Naive thymus-derived CD4-positive, alpha-beta T cell (primary cell): Measurements from ENCODE around the gene LMAN2L. TPM values are rescaled to one million over a fixed set of nuclear protein-coding genes. Genes with fewer than 3 reads are reported as not detected.
A peak's percentile ranks its signal among the peaks of the same experiment; 100 is the strongest.

Experiments used
- ATAC-seq: fragments of 150-1000 bp; cut with Tn5 transposase; 2 replicates; pipeline ENCODE4 v1.10.0; 2021; ENCODE audit warnings: mild to moderate bottlenecking, moderate library complexity
- CTCF ChIA-PET: fragments of 350-600 bp; sonication (Branson Sonifier 250); formaldehyde crosslinking; loops from one replicate; lab custom pipeline; 2021; ENCODE audit warnings: antibody characterized with exemption; lab: Charles Lee
- POLR2A ChIA-PET: fragments of 350-600 bp; sonication (Branson Sonifier 250); formaldehyde crosslinking; loops from one replicate; lab custom pipeline; 2021; ENCODE audit warnings: antibody characterized with exemption, inconsistent platforms; lab: Charles Lee
- DNase-seq, 9 donors: peaks; one replicate each; pipeline versions ENCODE4 v3.0.0 to v3.0.0-alpha.2; 2020 to 2022; ENCODE audit warnings: mixed read lengths in 1 of 9
- H3K27ac ChIP-seq: one replicate; pipeline ENCODE4 v1.7.0; 2013; ENCODE audit warnings: mild to moderate bottlenecking, low read depth, low read length, moderate library complexity
- H3K27me3 ChIP-seq, 2 donors: one replicate each; pipeline ENCODE4 v1.7.0; 2013; ENCODE audit warnings: low read length in 2 of 2, mild to moderate bottlenecking in 2 of 2, moderate library complexity in 2 of 2; ENCODE audit not compliant: control insufficient read depth in 2 of 2, insufficient read depth in 2 of 2
- H3K36me3 ChIP-seq, 3 experiments: 1 replicate in 2 of 3; 2 replicates in 1 of 3; pipeline ENCODE4 v1.7.0; 2013; ENCODE audit warnings: low read length in 3 of 3, mild to moderate bottlenecking in 3 of 3, moderate library complexity in 1 of 3; ENCODE audit not compliant: insufficient read depth in 3 of 3, control insufficient read depth in 2 of 3
- H3K4me1 ChIP-seq, 2 donors: one replicate each; pipeline ENCODE4 v1.7.0; 2013; ENCODE audit warnings: low read length in 2 of 2, mild to moderate bottlenecking in 2 of 2, moderate library complexity in 1 of 2; ENCODE audit not compliant: control insufficient read depth in 2 of 2, insufficient read depth in 2 of 2
- H3K4me3 ChIP-seq: 2 replicates; pipeline ENCODE4 v1.7.0; 2013; ENCODE audit warnings: mild to moderate bottlenecking, low read length
- H3K9me3 ChIP-seq, 3 experiments: 1 replicate in 2 of 3; 2 replicates in 1 of 3; pipeline ENCODE4 v1.7.0; 2013; ENCODE audit warnings: low read length in 3 of 3; ENCODE audit not compliant: control insufficient read depth in 2 of 3
- H3K27ac Mint-ChIP-seq, 9 donors: one replicate each; pipeline ENCODE4 v1.8.0; 2020 to 2022; ENCODE audit warnings: mixed read lengths in 9 of 9, mild to moderate bottlenecking in 8 of 9, moderate library complexity in 5 of 9, inconsistent platforms in 2 of 9
- H3K27me3 Mint-ChIP-seq, 5 donors: one replicate each; pipeline ENCODE4 v1.8.0; 2021 to 2022; ENCODE audit warnings: mixed read lengths in 5 of 5, mild to moderate bottlenecking in 1 of 5
- H3K36me3 Mint-ChIP-seq, 5 donors: one replicate each; pipeline ENCODE4 v1.8.0; 2020 to 2022; ENCODE audit warnings: mixed read lengths in 5 of 5, mild to moderate bottlenecking in 3 of 5, inconsistent platforms in 1 of 5
- H3K4me1 Mint-ChIP-seq, 7 donors: one replicate each; pipeline ENCODE4 v1.8.0; 2020 to 2022; ENCODE audit warnings: mixed read lengths in 7 of 7, mild to moderate bottlenecking in 3 of 7, inconsistent platforms in 1 of 7
- H3K4me3 Mint-ChIP-seq, 10 donors: one replicate each; pipeline ENCODE4 v1.8.0; 2020 to 2022; ENCODE audit warnings: mild to moderate bottlenecking in 10 of 10, mixed read lengths in 10 of 10, moderate library complexity in 6 of 10, inconsistent platforms in 2 of 10
- H3K9me3 Mint-ChIP-seq, 11 donors: one replicate each; pipeline ENCODE4 v1.8.0; 2020 to 2022; ENCODE audit warnings: mixed read lengths in 11 of 11, mild to moderate bottlenecking in 4 of 11, inconsistent platforms in 1 of 11, moderate library complexity in 1 of 11
- intact Hi-C, 2 donors: fragments of 100-400 bp; cut with micrococcal nuclease; formaldehyde crosslinking; loops; one replicate each; pipeline ENCODE4 v1.15.1; 2023
- polyA plus RNA-seq, 2 donors: library from polyadenylated mRNA; unstranded; fragments of 300-500 nt; fragmentation: Illumina TruSeq; gene quantifications; one replicate each; pipeline ENCODE4 v1.2.3, GENCODE V29; 2021
- total RNA-seq, 6 experiments: library from RNA in 5 of 6; stranded (reverse) in 5 of 6; gene quantifications; 1 replicate in 5 of 6; 2 replicates in 1 of 6; pipeline ENCODE4 v1.2.3 and lab custom pipeline; 2021 to 2026

The LMAN2L gene
- total and polyA plus RNA-seq, 7 experiments from 2014 or later: 5.0 to 28.4 (median 10.2) TPM

GRCh38 chr2:96665083-96665569 is 74.7 kb downstream of the LMAN2L start:
- ATAC-seq (peak; percentile 79), DNase-seq (no peak)
- H3K4me3 Mint-ChIP-seq: no peak overlapping the region
- Histone ChIP-seq H3K27me3 (no peaks in the 10 kb centered on the region), H3K4me1 (no peaks in the 10 kb centered on the region), H3K36me3 (no peaks in the 10 kb centered on the region), H3K27ac (no peak overlapping the region), H3K9me3 (no peaks in the 10 kb centered on the region), H3K4me3 (no peak overlapping the region)
- ChIA-PET POLR2A (no interaction called here), CTCF (interaction anchor here (0.6 kb wide), 1 partner anchor 354 kb away, joined by 5 read pairs; no protein-coding TSS in a partner anchor)
- no peaks in the 10 kb centered on the region for H3K36me3 Mint-ChIP-seq
- peaks cover 0 to 3% (median 0%) of the 10 kb centered on the region in 11 donors for H3K9me3 Mint-ChIP-seq
- peaks cover 0 to 8% (median 5%) of the 10 kb centered on the region in 5 donors for H3K27me3 Mint-ChIP-seq
- no peaks in the 10 kb centered on the region for H3K4me1 Mint-ChIP-seq
- intact Hi-C loops: no loop called here
- H3K27ac Mint-ChIP-seq: peak overlapping the region in 1 of 9 donors; percentile 31

- Mint-ChIP-seq H3K9me3 (peaks cover 0 to 3% (median 0%) of the 10 kb centered on the region in 11 donors), H3K4me3 (no peak overlapping the region), H3K4me1 (no peaks in the 10 kb centered on the region), H3K36me3 (no peaks in the 10 kb centered on the region), H3K27ac (no peak overlapping the region), H3K27me3 (peaks cover 0 to 8% (median 5%) of the 10 kb centered on the region in 5 donors)
- DNase-seq: no peak
- Histone ChIP-seq H3K27me3 (no peaks in the 10 kb centered on the region), H3K9me3 (no peaks in the 10 kb centered on the region), H3K36me3 (no peaks in the 10 kb centered on the region), H3K4me1 (no peaks in the 10 kb centered on the region), H3K27ac (no peak overlapping the region), H3K4me3 (no peak overlapping the region)
- POLR2A ChIA-PET: no interaction called here
- CTCF ChIA-PET: no interaction called here
- intact Hi-C loops: no loop called here
- no peak for ATAC-seq
Observed at GRCh38 chr2:96664366-96664925, 75.4 kb downstream of the LMAN2L start.

DNA sequence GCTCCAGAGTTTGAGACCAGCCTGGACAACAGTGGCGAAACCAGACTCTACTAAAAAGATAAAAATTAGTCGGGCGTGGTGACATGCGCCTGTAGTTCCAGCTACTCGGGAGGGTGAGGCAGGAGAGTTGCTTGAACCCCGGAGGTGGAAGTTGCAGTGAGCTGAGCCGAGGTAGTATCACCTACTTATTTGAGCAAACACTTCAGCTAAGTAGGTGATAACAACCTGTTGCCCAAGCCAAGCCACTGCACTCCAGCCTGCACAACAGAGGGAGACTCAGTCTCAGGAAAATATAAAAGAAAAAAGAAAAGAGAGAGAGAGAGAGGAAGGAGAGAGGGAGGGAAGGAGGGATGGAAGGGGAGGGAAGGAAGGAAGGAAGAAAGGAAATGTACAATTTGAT is 76.0 kb downstream of the LMAN2L start:
- Mint-ChIP-seq H3K27ac (no peak overlapping the region), H3K36me3 (no peaks in the 10 kb centered on the region), H3K27me3 (peaks cover 0 to 8% (median 5%) of the 10 kb centered on the region in 5 donors), H3K4me3 (no peak overlapping the region), H3K4me1 (peaks cover 0 to 2% (median 0%) of the 10 kb centered on the region in 7 donors), H3K9me3 (peaks cover 0 to 3% (median 0%) of the 10 kb centered on the region in 11 donors)
- Histone ChIP-seq H3K27me3 (no peaks in the 10 kb centered on the region), H3K36me3 (no peaks in the 10 kb centered on the region), H3K4me3 (no peak overlapping the region), H3K9me3 (no peaks in the 10 kb centered on the region), H3K4me1 (no peaks in the 10 kb centered on the region), H3K27ac (no peak overlapping the region)
- intact Hi-C loops: no loop called here
- DNase-seq: no peak
- ChIA-PET CTCF (no interaction called here), POLR2A (no interaction called here)
- no peak for ATAC-seq

GRCh38 chr2:96663177-96663576 is 76.7 kb downstream of the LMAN2L start:
- H3K27me3 Mint-ChIP-seq: peaks cover 0 to 11% (median 5%) of the 10 kb centered on the region in 5 donors
- ATAC-seq (no peak), DNase-seq (no peak)
- H3K27ac Mint-ChIP-seq: peak overlapping the region in 2 of 9 donors; percentile 51 to 55
- CTCF ChIA-PET: no interaction called here
- peaks cover 0 to 2% (median 0%) of the 10 kb centered on the region in 7 donors for H3K4me1 Mint-ChIP-seq
- peaks cover 0 to 3% (median 0%) of the 10 kb centered on the region in 11 donors for H3K9me3 Mint-ChIP-seq
- no peaks in the 10 kb centered on the region for H3K9me3 ChIP-seq
- no peak overlapping the region for H3K27ac ChIP-seq
- no peaks in the 10 kb centered on the region for H3K36me3 Mint-ChIP-seq
- H3K27me3 ChIP-seq: no peaks in the 10 kb centered on the region
- H3K4me3 Mint-ChIP-seq: no peak overlapping the region
- H3K4me1 ChIP-seq: no peaks in the 10 kb centered on the region
- intact Hi-C loops: no loop called here
- H3K4me3 ChIP-seq: no peak overlapping the region
- POLR2A ChIA-PET: no interaction called here
- H3K36me3 ChIP-seq: no peaks in the 10 kb centered on the region

DNA sequence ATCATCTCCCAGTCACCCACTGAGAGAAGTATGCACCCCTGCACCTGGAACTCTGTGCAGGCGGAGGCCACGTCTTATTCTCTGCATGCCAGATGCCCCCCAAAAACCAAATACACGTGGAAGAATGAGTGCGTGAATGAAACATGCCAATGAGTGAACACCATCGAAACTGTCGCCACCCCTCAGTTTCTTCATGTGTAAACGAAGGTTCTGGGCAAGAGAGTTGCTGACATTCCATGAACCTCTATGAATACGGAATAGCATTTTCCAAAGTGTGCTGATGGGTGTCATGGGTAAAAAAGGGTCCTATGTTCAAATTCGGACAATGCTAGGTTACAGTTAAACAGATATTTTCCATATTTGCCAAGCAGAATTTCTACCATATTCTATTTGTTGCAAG is 77.5 kb downstream of the LMAN2L start:
- Histone ChIP-seq H3K27me3 (no peaks in the 10 kb centered on the region), H3K9me3 (no peaks in the 10 kb centered on the region), H3K36me3 (no peaks in the 10 kb centered on the region), H3K4me3 (no peak overlapping the region), H3K4me1 (no peaks in the 10 kb centered on the region), H3K27ac (no peak overlapping the region)
- intact Hi-C loops: no loop called here
- H3K27ac Mint-ChIP-seq: no peak overlapping the region
- H3K4me1 Mint-ChIP-seq: peaks cover 0 to 2% (median 0%) of the 10 kb centered on the region in 7 donors
- ChIA-PET CTCF (no interaction called here), POLR2A (no interaction called here)
- peaks cover 0 to 14% (median 5%) of the 10 kb centered on the region in 5 donors for H3K27me3 Mint-ChIP-seq
- no peaks in the 10 kb centered on the region for H3K36me3 Mint-ChIP-seq
- H3K9me3 Mint-ChIP-seq: peaks cover 0 to 3% (median 0%) of the 10 kb centered on the region in 11 donors
- no peak overlapping the region for H3K4me3 Mint-ChIP-seq
- DNase-seq (no peak), ATAC-seq (no peak)

GRCh38 chr2:96661324-96661723 is 78.5 kb downstream of the LMAN2L start:
- CTCF ChIA-PET: no interaction called here
- ATAC-seq (no peak), DNase-seq (no peak)
- intact Hi-C loops: no loop called here
- Histone ChIP-seq H3K27ac (no peak overlapping the region), H3K4me1 (no peaks in the 10 kb centered on the region), H3K27me3 (no peaks in the 10 kb centered on the region), H3K4me3 (no peak overlapping the region), H3K9me3 (no peaks in the 10 kb centered on the region), H3K36me3 (no peaks in the 10 kb centered on the region)
- Mint-ChIP-seq H3K9me3 (peaks cover 0 to 3% (median 0%) of the 10 kb centered on the region in 11 donors), H3K27me3 (peaks cover 0 to 14% (median 5%) of the 10 kb centered on the region in 5 donors), H3K4me1 (peaks cover 0 to 2% (median 0%) of the 10 kb centered on the region in 7 donors), H3K4me3 (no peak overlapping the region), H3K27ac (no peak overlapping the region), H3K36me3 (no peaks in the 10 kb centered on the region)
- POLR2A ChIA-PET: no interaction called here

DNA sequence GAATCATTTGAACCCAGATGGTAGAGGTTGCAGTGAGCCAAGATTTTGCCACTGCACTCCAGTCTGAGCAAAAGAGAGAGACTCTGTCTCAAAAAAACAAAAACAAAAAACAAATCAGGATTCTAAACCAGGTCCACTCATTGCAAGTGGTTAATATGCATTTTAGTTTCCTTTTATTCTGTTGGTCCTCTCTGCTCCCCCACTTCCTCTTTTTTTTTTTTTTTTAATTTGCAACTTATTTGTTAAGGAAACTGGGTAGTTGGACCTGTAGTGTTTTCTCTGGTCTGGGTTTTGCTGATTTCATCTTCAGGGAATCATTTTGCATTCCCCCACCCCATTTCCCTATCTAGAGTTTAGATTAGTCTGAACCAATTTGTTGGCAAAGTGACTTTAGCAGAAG is 83.3 kb downstream of the LMAN2L start:
- H3K9me3 ChIP-seq: no peaks in the 10 kb centered on the region
- intact Hi-C loops: no loop called here
- no peak overlapping the region for H3K27ac ChIP-seq
- H3K27me3 Mint-ChIP-seq: peaks cover 0 to 9% (median 0%) of the 10 kb centered on the region in 5 donors
- CTCF ChIA-PET: no interaction called here
- no peak overlapping the region for H3K4me3 Mint-ChIP-seq
- no peak overlapping the region for H3K4me3 ChIP-seq
- H3K36me3 ChIP-seq: no peaks in the 10 kb centered on the region
- H3K27me3 ChIP-seq: no peaks in the 10 kb centered on the region
- no peak overlapping the region for H3K27ac Mint-ChIP-seq
- peaks cover 0 to 2% (median 0%) of the 10 kb centered on the region in 7 donors for H3K4me1 Mint-ChIP-seq
- POLR2A ChIA-PET: no interaction called here
- ATAC-seq (no peak), DNase-seq (no peak)
- H3K9me3 Mint-ChIP-seq: no peaks in the 10 kb centered on the region
- H3K36me3 Mint-ChIP-seq: no peaks in the 10 kb centered on the region
- no peaks in the 10 kb centered on the region for H3K4me1 ChIP-seq
